ENCODE measurements around the gene PCNT.

GRCh38 chr21:46304437-46304836 lies 19.5 kb upstream of the PCNT start:
- no peak for TF ChIP-seq BHLHE40 (IDR thresholded peaks at IDR 0.05; ENCODE audit: borderline replicate concordance)
- no peak for TF ChIP-seq ARNT (IDR thresholded peaks at IDR 0.05)
- no peak for TF ChIP-seq L3MBTL2 (conservative IDR thresholded peaks at IDR 0.05)
- TF ChIP-seq SUZ12 (IDR thresholded peaks at IDR 0.05), result no peak
- no peak for TF ChIP-seq CTBP1 (IDR thresholded peaks at IDR 0.05; ENCODE audit: borderline replicate concordance)
- no peak for TF ChIP-seq FOXM1 (IDR thresholded peaks at IDR 0.05; ENCODE audit: borderline replicate concordance)
- TF ChIP-seq FOXA1 (IDR thresholded peaks at IDR 0.05), result no peak
- no peak for TF ChIP-seq NFRKB (IDR thresholded peaks at IDR 0.05)
- no peak for TF ChIP-seq ELF4 (IDR thresholded peaks at IDR 0.05)
